Esophagus muscularis mucosa (tissue), 3 donors: ENCODE measurements around the gene TTI1.

Experiments used
- POLR2A ChIP-seq: fragments of 450-650 bp; IDR thresholded peaks from one replicate; pipeline ENCODE4 v1.6.1; 2017; ENCODE audit warnings: antibody characterized with exemption, moderate library complexity, mild to moderate bottlenecking, low read depth
- POLR2AphosphoS5 ChIP-seq, 2 donors: sonication (generic); formaldehyde crosslinking; IDR thresholded peaks; one replicate each; pipeline ENCODE4 v1.6.1; 2017; ENCODE audit warnings: antibody characterized with exemption in 2 of 2
- TF ChIP-seq, protein P1 (sequence below), 3 experiments: fragments of 200-600 bp in 2 of 3; fragments of 450-650 bp in 1 of 3; sonication (generic) in 2 of 3; IDR thresholded peaks; one replicate each; pipeline ENCODE4 v1.5.1; 2017 to 2019; ENCODE audit warnings: antibody characterized with exemption in 3 of 3, mild to moderate bottlenecking in 2 of 3, moderate library complexity in 1 of 3

DNA sequence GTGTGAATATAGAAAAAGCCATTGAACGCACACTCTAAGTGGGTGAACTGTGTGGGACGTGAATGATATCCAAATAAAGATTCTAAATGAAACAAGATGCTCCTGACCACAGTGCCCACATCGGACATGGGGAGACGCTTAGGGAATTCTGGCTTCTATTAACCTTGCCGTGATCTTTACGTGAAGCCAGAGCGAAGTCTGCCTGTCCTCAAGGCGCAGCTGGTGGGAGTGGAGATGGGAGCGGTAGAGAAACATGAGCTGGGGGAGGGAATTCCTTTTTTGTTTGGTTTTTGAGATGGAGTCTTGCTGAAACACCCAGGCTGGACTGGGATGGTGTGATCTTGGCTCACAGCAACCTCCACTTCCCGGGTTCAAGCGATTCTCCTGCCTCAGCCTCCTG is 84.3 kb downstream of the TTI1 start:
- TF ChIP-seq POLR2A (no peak), POLR2AphosphoS5 (IDR thresholded peaks at IDR 0.05) (no peak)
- TF ChIP-seq, protein P1, sequence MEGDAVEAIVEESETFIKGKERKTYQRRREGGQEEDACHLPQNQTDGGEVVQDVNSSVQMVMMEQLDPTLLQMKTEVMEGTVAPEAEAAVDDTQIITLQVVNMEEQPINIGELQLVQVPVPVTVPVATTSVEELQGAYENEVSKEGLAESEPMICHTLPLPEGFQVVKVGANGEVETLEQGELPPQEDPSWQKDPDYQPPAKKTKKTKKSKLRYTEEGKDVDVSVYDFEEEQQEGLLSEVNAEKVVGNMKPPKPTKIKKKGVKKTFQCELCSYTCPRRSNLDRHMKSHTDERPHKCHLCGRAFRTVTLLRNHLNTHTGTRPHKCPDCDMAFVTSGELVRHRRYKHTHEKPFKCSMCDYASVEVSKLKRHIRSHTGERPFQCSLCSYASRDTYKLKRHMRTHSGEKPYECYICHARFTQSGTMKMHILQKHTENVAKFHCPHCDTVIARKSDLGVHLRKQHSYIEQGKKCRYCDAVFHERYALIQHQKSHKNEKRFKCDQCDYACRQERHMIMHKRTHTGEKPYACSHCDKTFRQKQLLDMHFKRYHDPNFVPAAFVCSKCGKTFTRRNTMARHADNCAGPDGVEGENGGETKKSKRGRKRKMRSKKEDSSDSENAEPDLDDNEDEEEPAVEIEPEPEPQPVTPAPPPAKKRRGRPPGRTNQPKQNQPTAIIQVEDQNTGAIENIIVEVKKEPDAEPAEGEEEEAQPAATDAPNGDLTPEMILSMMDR (IDR thresholded peaks at IDR 0.05), result no peak
